IMR-90 (cell line): ENCODE results near the gene TLCD2. TPM values are rescaled to one million over a fixed set of nuclear protein-coding genes. Genes with fewer than 3 reads are reported as not detected.
"Not testable (repeated sequence)": the region's sequence is repeated elsewhere in the genome, so short reads cannot be mapped to it uniquely, and the experiment has no call there.

Experiments
- ATAC-seq: fragments of 200-7000 bp; cut with Tn5 transposase; 2 replicates; pipeline ENCODE4 v1.9.1; 2020; ENCODE audit warnings: low read depth, mild to moderate bottlenecking, moderate library complexity
- BruUV-seq: library from RNA; stranded (reverse); fragments of 400-500 nt; replicated peaks from 2 replicates; lab custom pipeline; 2021; lab: Mats Ljungman, UMichigan
- CTCF ChIA-PET: fragments of 300-600 bp; formaldehyde crosslinking; extraction: SDS; loops from one replicate; lab custom pipeline; 2021; ENCODE audit warnings: antibody characterized with exemption; lab: Yijun Ruan, JAX
- POLR2A ChIA-PET: fragments of 300-600 bp; sonication (Branson Sonifier 250); formaldehyde crosslinking; loops from one replicate; lab custom pipeline; 2022; ENCODE audit warnings: antibody characterized with exemption; ENCODE audit not compliant: unreplicated experiment; lab: Charles Lee
- DNase-seq: peaks from one replicate; pipeline ENCODE4 v3.0.0; 2013
- H2AFZ ChIP-seq: replicated peaks from 2 replicates; pipeline ENCODE3; 2013; ENCODE audit warnings: low read length, mild to moderate bottlenecking; ENCODE audit not compliant: poor library complexity
- H2AK5ac ChIP-seq: 2 replicates; pipeline ENCODE4 v1.6.1; 2013; ENCODE audit warnings: low read depth, low read length, inconsistent platforms
- H2AK9ac ChIP-seq: replicated peaks from 2 replicates; pipeline ENCODE3; 2013; ENCODE audit warnings: mild to moderate bottlenecking, low read depth, low read length, moderate library complexity; ENCODE audit not compliant: poor library complexity
- H2BK120ac ChIP-seq: 2 replicates; pipeline ENCODE4 v1.6.1; 2013; ENCODE audit warnings: low read depth, low read length, inconsistent platforms
- H2BK15ac ChIP-seq: 3 replicates; pipeline ENCODE4 v1.6.1; 2013; ENCODE audit warnings: low read depth, low read length, inconsistent platforms
- H2BK20ac ChIP-seq: 2 replicates; pipeline ENCODE4 v1.6.1; 2013; ENCODE audit warnings: low read depth, mild to moderate bottlenecking, inconsistent platforms, low read length, moderate library complexity
- H2BK5ac ChIP-seq: 2 replicates; pipeline ENCODE4 v1.6.1; 2013; ENCODE audit warnings: mild to moderate bottlenecking, low read depth, low read length, inconsistent platforms; ENCODE audit not compliant: poor library complexity, severe bottlenecking
- H3K14ac ChIP-seq: replicated peaks from 2 replicates; pipeline ENCODE4 v1.6.1; 2013; ENCODE audit warnings: low read depth, low read length, inconsistent platforms
- H3K18ac ChIP-seq: 2 replicates; pipeline ENCODE4 v1.6.1; 2013; ENCODE audit warnings: low read depth, low read length, control low read depth
- H3K23ac ChIP-seq: 2 replicates; pipeline ENCODE4 v1.6.1; 2013; ENCODE audit warnings: low read depth, low read length, inconsistent platforms
- H3K27ac ChIP-seq: 2 replicates; pipeline ENCODE4 v1.5.1; 2013; ENCODE audit warnings: mild to moderate bottlenecking, control low read depth, low read length; ENCODE audit not compliant: insufficient read depth
- H3K27me3 ChIP-seq: 2 replicates; pipeline ENCODE4 v1.6.1; 2013; ENCODE audit warnings: low read length; ENCODE audit not compliant: control insufficient read depth, insufficient read depth
- H3K36me3 ChIP-seq: 2 replicates; pipeline ENCODE4 v1.6.1; 2013; ENCODE audit warnings: low read length, mixed read lengths; ENCODE audit not compliant: control insufficient read depth, insufficient read depth
- H3K4ac ChIP-seq: 2 replicates; pipeline ENCODE4 v1.6.1; 2013; ENCODE audit warnings: low read depth, low read length, inconsistent platforms
- H3K4me1 ChIP-seq: 2 replicates; pipeline ENCODE4 v1.6.1; 2013; ENCODE audit warnings: low read length, mixed read lengths; ENCODE audit not compliant: control insufficient read depth, insufficient read depth
- H3K4me2 ChIP-seq: 2 replicates; pipeline ENCODE4 v1.6.1; 2013; ENCODE audit warnings: low read depth, mild to moderate bottlenecking, control low read depth, low read length, moderate library complexity
- H3K4me3 ChIP-seq: 2 replicates; pipeline ENCODE4 v1.5.1; 2013; ENCODE audit warnings: low read depth, mild to moderate bottlenecking, control low read depth, low read length, moderate library complexity; ENCODE audit not compliant: insufficient read depth
- H3K56ac ChIP-seq: 2 replicates; pipeline ENCODE4 v1.6.1; 2013; ENCODE audit warnings: low read length, inconsistent platforms; ENCODE audit not compliant: insufficient read depth; ENCODE audit errors: extremely low read depth
- H3K79me1 ChIP-seq, 2 experiments: 2 replicates each; pipeline ENCODE4 v1.6.1; 2013; ENCODE audit warnings: low read length in 2 of 2, inconsistent platforms in 1 of 2, low read depth in 1 of 2
- H3K9ac ChIP-seq: 2 replicates; pipeline ENCODE4 v1.6.1; 2013; ENCODE audit warnings: low read depth, low read length, control low read depth
- H3K9me1 ChIP-seq: 2 replicates; pipeline ENCODE4 v1.6.1; 2013; ENCODE audit warnings: low read length, inconsistent platforms; ENCODE audit not compliant: insufficient read depth
- H3K9me3 ChIP-seq: 2 replicates; pipeline ENCODE4 v1.6.1; 2013; ENCODE audit warnings: low read length; ENCODE audit not compliant: control insufficient read depth, insufficient read depth
- H4K20me1 ChIP-seq: 2 replicates; pipeline ENCODE4 v1.6.1; 2013; ENCODE audit warnings: low read length, inconsistent platforms; ENCODE audit not compliant: insufficient read depth
- H4K5ac ChIP-seq: 2 replicates; pipeline ENCODE4 v1.6.1; 2013; ENCODE audit warnings: mild to moderate bottlenecking, low read depth, low read length, control low read depth
- H4K8ac ChIP-seq, 2 experiments: 2 replicates each; pipeline ENCODE4 v1.6.1; 2013; ENCODE audit warnings: low read depth in 2 of 2, low read length in 2 of 2, control low read depth in 1 of 2, inconsistent platforms in 1 of 2
- H4K91ac ChIP-seq: 2 replicates; pipeline ENCODE4 v1.6.1; 2013; ENCODE audit warnings: low read depth, low read length, inconsistent platforms; ENCODE audit not compliant: insufficient read depth
- CEBPB ChIP-seq: IDR thresholded peaks from 2 replicates; pipeline ENCODE4 v1.6.1; 2012; ENCODE audit warnings: low read depth, low read length, improper control_type of control experiment
- ELK1 ChIP-seq: fragments of 150-350 bp; IDR thresholded peaks from 2 replicates; pipeline ENCODE4 v1.6.1; 2016; ENCODE audit warnings: low read depth, mild to moderate bottlenecking, low read length, moderate library complexity, borderline replicate concordance
- FOS ChIP-seq: fragments of 150-350 bp; IDR thresholded peaks from 2 replicates; pipeline ENCODE4 v1.6.1; 2016; ENCODE audit warnings: low read depth, low read length
- NFE2L2 ChIP-seq: fragments of 150-350 bp; IDR thresholded peaks from 2 replicates; pipeline ENCODE4 v1.6.1; 2016; ENCODE audit warnings: low read depth, mild to moderate bottlenecking, low read length
- RAD21 ChIP-seq: IDR thresholded peaks from 2 replicates; pipeline ENCODE4 v1.6.1; 2012; ENCODE audit warnings: low read length, improper control_type of control experiment
- RCOR1 ChIP-seq: IDR thresholded peaks from 2 replicates; pipeline ENCODE4 v1.6.1; 2012; ENCODE audit warnings: mild to moderate bottlenecking, low read length, improper control_type of control experiment; ENCODE audit not compliant: insufficient replicate concordance
- RFX5 ChIP-seq: IDR thresholded peaks from 2 replicates; pipeline ENCODE4 v1.8.0; 2012; ENCODE audit warnings: low read depth, mild to moderate bottlenecking, low read length, moderate library complexity
- WGBS, 2 experiments: methylation state at CpG; one replicate each; pipeline versions ENCODE4 v1.1.5 to v1.1.7; 2013; ENCODE audit warnings: missing lambda C conversion rate in 2 of 2; ENCODE audit not compliant: insufficient read length in 1 of 2; ENCODE audit errors: extremely low coverage in 2 of 2; 5-methylcytosine and 5-hydroxymethylcytosine counted together
- dilution Hi-C: fragments of 300-500 bp; cut with HindIII; formaldehyde crosslinking; loops from one replicate; pipeline ENCODE4 v1.14.3; 2018; ENCODE audit warnings: low sequenced_read_pairs; ENCODE audit not compliant: unreplicated experiment
- in situ Hi-C: fragments of 300-500 bp; cut with MboI; formaldehyde crosslinking; loops from 3 replicates; pipeline ENCODE4 v1.14.3; 2019; ENCODE audit warnings: low sequenced_read_pairs, inconsistent platforms, mixed read lengths
- intact Hi-C: fragments of 100-400 bp; cut with micrococcal nuclease; formaldehyde crosslinking; loops from 2 replicates; pipeline ENCODE4 v1.10.0; 2022
- polyA plus RNA-seq, 3 experiments: library from polyadenylated mRNA; depleted of rRNA; stranded (reverse); fragments of >200 nt; gene quantifications; 2 replicates each; pipeline ENCODE4 v1.2.3, GENCODE V29; 2012; ENCODE audit warnings: low replicate concordance in 1 of 3
- total RNA-seq: library from RNA; depleted of rRNA; stranded (reverse); fragments of >200 nt; gene quantifications from 2 replicates; pipeline ENCODE4 v1.2.3, GENCODE V29; 2012

TLCD2 gene
- total and polyA plus RNA-seq, 2 of the 4 experiments (the other 2 are of a cell fraction): 0.72 to 1.2 TPM

- Histone ChIP-seq H3K9ac (no peak overlapping the region), H2BK20ac (no peak overlapping the region), H3K9me1 (no peaks in the 10 kb centered on the region), H3K4me2 (no peak overlapping the region), H3K4me1 (peaks cover 3% of the 10 kb centered on the region; the same call in 1 of the 2 replicates), H3K4ac (no peak overlapping the region), H3K27ac (no peak overlapping the region; the same call in 1 of the 2 replicates), H2AFZ (no peak overlapping the region), H3K36me3 (peaks cover 71% of the 10 kb centered on the region), H3K9me3 (no peaks in the 10 kb centered on the region), H3K18ac (no peak overlapping the region), H3K4me3 (no peak overlapping the region), H4K8ac (no peak overlapping the region), H4K5ac (no peak overlapping the region), H2BK15ac (no peak overlapping the region), H2AK5ac (no peak overlapping the region), H3K14ac (no peak overlapping the region), H2AK9ac (peak overlapping the region; percentile 1), H4K20me1 (peaks cover 14% of the 10 kb centered on the region), H3K79me1 (peaks cover 37 to 51% of the 10 kb centered on the region in 2 experiments), H3K27me3 (no peaks in the 10 kb centered on the region), H2BK120ac (no peak overlapping the region), H4K91ac (no peak overlapping the region), H3K56ac (no peak overlapping the region), H3K23ac (no peak overlapping the region), H2BK5ac (no peak overlapping the region)
- DNase-seq (no peak), ATAC-seq (no peak)
- in situ Hi-C loops (no loop called here), dilution Hi-C loops (no loop called here), intact Hi-C loops (no loop called here)
- WGBS, 2 experiments: 92% methylated on average over 15 of the region's 26 CpGs; no CpG with 5 or more reads in 1 of the 2 experiments
- ChIA-PET CTCF (interaction anchor here (1.0 kb wide), 1 partner anchor 110 kb away, joined by 3 read pairs; no protein-coding TSS in a partner anchor), POLR2A (no interaction called here)
- no peak for TF ChIP-seq ELK1
- TF ChIP-seq CEBPB: no peak
- no peak for TF ChIP-seq RCOR1
- TF ChIP-seq RFX5: no peak
- no peak for TF ChIP-seq FOS
- no peak for TF ChIP-seq NFE2L2
- no peak for TF ChIP-seq RAD21
- BruUV-seq: TSS peak; percentile 18
Observed at GRCh38 chr17:1673041-1673785, 37.0 kb downstream of the TLCD2 start.

- H3K27ac ChIP-seq, POLR2A ChIA-PET, H2BK20ac ChIP-seq, H3K4me3 ChIP-seq, H2BK5ac ChIP-seq, intact Hi-C loops, H4K91ac ChIP-seq, H2AK5ac ChIP-seq, H2BK120ac ChIP-seq, H2AFZ ChIP-seq, H3K4ac ChIP-seq, BruUV-seq, H3K18ac ChIP-seq, dilution Hi-C loops, H4K20me1 ChIP-seq, ATAC-seq, H3K9ac ChIP-seq, H3K9me1 ChIP-seq, H3K4me2 ChIP-seq, H2BK15ac ChIP-seq, H3K27me3 ChIP-seq, H3K4me1 ChIP-seq, H3K56ac ChIP-seq, H4K8ac ChIP-seq, H4K5ac ChIP-seq, H2AK9ac ChIP-seq, H3K23ac ChIP-seq, in situ Hi-C loops, H3K9me3 ChIP-seq, DNase-seq, H3K14ac ChIP-seq, CTCF ChIA-PET: not testable (repeated sequence)
- Histone ChIP-seq H3K79me1 (peaks cover 21 to 62% of the 10 kb centered on the region in 2 experiments), H3K36me3 (peaks cover 62% of the 10 kb centered on the region)
- 100% methylated on average over 1 of the region's 5 CpGs; no CpG with 5 or more reads in 1 of the 2 experiments for WGBS, 2 experiments
Observed at GRCh38 chr17:1663934-1664333, 46.2 kb downstream of the TLCD2 start.
